ENCODE measurements around the gene MR1.

MR1 gene

DNA sequence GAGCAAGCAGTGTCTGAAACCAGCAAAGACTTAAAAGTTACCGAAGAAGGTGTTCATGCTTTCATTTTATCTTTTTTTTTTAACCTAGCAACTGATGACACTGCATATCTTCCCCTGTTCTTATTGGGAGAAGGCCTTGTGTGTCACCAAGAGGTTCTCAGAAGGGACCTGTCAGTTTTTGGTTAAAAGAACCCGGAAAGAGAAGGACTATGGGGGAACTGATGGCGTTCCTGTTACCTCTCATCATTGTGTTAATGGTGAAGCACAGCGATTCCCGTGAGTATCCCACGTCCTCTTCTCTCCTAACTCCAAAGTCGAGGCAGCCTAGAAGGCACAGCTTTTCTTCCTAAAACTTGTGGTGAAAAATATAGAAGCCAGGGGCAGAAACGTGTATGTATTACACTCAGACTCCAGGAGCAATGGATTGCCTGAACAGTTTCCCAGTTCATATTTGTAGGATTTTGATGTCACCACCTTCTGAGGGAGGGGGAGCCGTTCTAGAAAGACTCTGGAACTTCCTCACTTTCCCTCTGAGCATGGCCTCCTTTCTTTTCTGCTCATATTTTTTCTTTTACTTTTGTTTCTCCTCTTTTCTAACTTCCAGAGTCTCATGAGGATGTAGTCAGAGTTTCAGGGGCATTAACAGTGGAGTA, at the start of gene MR1:
Gene MR1, plus strand, starts transcription at position 185 of the 653 bp plus-strand sequence. Its CDS starts 25 bp downstream, at position 210.
- in situ Hi-C loops (cut with HindIII; ENCODE audit: low sequenced_read_pairs): no loop called here

DNA sequence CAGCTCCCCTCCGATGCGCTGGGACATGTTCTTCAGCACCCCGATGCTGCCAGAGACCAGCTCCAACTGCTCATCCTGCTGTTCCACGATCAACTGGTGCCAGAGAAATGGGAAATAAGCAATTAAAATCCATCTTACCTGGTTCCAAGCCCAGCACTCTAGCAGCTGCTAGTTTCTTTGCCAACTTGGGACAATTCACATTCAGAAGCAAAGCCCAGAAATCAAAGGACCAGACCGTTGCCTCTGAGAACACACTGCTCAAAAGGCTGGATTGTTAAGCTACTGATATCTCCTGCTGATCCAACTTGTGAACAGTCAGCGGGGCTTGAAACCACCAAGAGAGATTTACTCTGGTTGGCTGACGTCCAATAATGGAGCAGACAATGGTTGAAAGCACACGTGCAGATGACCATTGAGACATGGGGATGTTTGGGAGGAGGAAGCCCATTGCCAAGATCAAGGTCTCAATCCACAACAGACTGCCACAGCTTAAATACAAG, 45.5 kb upstream of the MR1 start:
- in situ Hi-C loops (cut with HindIII; ENCODE audit: low sequenced_read_pairs): no loop called here

DNA sequence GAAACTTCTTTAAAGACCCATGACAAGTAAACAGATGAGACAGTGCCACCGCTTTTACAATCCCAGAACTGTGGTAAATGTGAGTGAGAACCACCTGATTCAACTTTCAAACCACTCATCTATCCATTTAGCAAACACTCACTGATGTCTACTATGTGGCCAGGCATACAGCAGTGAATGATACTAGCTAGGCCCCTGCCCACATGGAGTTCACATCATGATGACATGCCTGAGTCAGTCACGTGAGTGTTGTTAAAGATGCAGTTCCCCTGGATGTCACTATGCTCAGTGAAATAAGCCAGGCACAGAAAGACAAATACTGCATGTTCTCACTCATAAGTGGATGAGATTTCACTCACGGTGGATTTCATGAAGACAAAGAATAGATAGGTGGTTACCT, 39.5 kb upstream of the MR1 start:
- in situ Hi-C loops (cut with HindIII; ENCODE audit: low sequenced_read_pairs): no loop called here

DNA sequence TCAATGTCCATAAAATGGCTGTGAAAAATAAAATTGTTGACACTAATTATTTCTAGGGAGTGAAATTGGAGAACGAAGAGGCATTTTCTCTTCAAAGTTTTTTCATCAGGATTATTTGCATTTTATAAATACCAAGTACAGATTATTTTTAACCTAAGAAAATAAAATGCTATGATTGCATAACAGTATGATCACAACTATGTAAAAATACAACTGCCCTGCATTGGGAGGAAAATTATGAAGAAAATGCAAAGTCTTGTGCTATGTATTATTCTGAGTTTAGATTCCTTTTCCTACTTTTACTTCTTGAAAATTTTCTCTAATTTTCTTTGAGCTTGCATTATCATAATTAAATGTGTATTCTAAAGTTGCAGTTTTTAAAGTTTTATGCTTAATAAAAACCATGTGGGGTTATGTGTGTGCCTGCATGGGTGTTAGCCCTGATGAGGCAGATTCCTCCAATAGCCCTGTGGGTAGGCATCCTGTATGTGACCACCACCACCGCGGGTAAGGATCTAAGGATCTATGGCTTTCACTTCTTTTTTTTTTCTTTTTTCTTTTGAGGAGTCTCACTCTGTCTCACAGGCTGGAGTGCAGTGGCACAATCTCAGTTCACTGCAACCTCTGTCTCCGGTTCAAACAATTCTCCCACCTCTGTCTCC, 35.8 kb upstream of the MR1 start:
- in situ Hi-C loops (cut with HindIII; ENCODE audit: low sequenced_read_pairs): no loop called here

DNA sequence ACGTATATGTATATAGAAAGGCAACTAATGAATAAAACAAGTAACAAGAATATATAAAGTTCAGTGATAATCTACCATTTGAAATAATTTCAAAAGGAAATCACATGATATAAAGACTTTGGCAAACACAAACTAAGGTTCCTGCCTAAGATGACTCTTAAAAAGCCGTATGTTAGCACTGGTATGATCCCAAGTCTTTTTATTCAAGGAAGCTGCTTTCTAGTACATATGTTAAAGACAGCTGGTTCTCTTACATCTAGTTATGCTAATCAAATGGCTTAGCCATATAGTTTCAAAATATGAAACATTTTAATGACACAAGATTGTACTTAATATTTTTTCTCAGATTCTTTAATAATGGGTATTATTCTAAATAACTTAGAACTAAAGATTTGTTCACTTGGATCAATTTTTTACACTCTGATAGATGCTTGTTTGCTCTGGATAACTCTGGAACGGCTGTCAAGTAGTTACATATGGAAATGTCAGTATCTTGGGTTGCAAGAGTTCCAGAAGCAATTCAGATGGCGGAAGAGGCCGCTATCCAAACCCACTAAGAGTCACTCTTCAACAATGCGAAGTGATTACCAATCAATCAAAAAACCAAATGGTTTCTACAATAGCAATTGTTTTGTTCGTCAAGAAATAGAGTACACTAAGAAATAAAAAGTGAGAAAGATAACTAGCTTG, 32.5 kb upstream of the MR1 start:
- in situ Hi-C loops (cut with HindIII; ENCODE audit: low sequenced_read_pairs): loop anchor here (5.0 kb wide), 1 partner anchor 36 kb away; no protein-coding TSS in a partner anchor

DNA sequence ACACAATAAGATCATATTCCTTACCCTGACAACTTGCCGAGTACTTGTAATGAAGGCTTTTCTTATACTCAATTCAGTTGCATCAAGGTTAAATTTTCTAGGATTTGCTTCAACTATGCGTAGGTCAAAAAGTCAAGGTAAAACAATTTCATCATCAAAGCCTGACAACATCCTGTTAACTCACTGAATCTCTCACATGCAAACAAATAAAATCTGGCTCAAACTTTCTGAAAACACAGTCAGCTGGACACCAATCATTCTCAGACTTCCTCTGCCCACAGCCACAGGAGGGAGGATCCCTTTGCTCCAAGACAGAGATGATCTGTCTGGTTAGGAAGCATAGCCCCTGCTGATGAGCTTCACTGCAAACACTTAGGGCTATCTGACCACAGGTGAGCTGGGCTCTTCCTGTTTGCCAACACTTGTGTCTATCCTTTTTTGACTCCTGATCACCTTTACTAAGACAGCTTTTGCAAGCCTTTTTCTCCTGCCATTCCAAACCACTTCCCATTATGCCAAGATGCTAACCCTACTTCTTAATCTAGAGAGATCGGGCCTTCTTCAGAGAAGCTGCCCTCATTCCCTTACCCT, 31.1 kb upstream of the MR1 start:
- in situ Hi-C loops (cut with HindIII; ENCODE audit: low sequenced_read_pairs): loop anchor here (5.0 kb wide), 1 partner anchor 35 kb away; no protein-coding TSS in a partner anchor

DNA sequence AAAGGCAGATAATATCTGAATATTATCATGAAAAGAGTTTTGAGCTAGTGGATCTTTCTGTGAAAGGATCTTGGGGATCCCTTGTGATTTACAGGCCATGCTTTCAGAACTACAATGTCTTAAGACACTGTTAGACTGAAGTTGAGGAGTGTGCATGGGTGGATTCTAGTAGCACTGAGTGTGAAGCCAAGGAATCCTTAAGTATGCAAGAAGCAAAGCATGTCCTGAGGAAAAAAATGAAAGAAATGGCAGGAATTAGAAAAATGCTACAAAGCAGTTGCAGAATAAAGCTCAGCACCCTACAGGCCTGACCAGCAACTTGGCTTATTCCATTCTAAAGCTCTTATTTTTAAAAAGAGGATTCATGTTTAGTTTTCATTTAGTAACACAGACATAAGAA, 23.0 kb upstream of the MR1 start:
- in situ Hi-C loops (cut with HindIII; ENCODE audit: low sequenced_read_pairs): no loop called here

DNA sequence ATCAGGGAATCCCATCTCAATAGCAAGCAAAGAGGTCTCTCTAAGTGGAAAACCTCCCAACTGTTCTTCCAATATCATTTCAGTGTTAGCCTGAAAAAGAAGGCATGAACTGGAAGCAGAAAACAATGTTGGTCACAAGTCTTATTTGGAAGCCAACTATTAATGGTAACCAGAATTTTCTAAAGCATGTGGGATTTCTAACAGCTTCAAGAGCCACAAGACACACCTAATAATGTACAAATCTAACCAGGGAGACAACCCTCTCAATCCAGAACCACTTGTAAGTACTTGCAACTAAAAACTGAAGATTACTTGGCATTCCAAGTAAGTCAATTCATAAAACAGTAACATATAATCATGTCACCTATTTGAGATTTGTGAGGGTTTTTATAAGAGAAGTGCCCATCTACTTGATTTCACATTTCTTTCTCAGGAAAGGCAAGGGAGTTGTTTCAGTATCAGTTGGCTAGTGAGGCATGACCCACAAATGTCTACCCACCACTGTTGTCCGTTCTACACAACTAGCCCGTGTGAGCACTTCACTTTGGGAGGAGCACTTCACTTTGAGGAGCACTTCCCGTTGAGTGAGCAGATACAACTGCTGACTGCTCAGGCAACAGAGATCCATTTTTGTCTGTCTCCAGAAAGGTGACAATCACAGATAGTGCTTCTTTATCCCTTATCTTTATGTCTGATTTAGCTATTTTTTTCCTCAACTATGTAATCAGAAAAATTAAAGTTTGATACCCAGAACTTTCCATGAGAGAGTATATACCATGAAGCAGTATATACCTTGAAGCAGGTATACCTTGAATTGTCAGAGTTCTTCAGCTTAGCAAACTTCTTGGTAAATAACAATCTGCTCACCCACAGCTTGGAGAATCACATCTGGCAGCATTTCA, 22.2 kb upstream of the MR1 start:
- in situ Hi-C loops (cut with HindIII; ENCODE audit: low sequenced_read_pairs): no loop called here

DNA sequence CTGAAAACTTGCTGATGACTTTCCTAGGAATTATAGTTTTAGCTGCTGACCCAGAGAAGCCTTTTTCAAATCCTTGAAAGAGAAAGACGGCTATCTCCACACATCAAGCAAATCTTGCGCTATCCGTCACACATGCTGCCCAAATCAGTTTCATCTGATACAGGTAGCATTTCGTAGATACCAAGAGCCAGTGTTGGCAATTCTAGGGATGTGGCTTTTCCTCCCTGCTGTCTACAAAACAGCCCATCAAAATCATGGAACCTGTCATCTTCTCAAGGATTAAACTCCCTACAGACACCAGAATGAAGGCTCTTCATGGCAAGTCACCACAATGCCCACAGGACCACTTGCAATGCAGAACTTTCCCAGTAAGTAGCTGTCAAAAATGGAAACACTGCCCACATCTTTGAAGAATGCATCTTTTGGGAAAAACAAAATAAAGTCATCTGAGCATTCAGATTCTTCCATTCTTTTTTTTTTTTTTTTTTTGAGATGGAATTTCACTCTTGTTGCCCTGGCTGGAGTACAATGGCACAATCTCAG, 21.5 kb upstream of the MR1 start:
- in situ Hi-C loops (cut with HindIII; ENCODE audit: low sequenced_read_pairs): no loop called here

DNA sequence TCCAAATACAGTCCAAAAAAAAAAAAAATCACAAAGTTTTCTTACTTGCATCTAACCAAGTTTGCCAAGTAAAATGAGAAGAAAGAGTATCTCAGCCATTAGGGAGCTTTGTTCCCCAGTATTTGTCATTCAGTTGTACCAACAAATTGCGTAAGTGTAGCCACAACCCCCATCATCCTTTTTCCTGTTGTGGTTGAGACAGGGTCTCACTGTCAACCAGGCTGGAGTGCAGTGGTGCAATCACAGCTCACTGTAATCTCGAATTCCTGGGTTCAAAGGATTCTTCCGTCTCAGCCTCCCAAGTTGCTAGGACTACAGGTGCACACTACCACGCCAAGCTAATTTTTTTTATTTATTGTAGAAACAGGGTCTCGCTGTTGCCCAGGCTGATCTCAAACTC, 20.6 kb upstream of the MR1 start:
- in situ Hi-C loops (cut with HindIII; ENCODE audit: low sequenced_read_pairs): no loop called here

DNA sequence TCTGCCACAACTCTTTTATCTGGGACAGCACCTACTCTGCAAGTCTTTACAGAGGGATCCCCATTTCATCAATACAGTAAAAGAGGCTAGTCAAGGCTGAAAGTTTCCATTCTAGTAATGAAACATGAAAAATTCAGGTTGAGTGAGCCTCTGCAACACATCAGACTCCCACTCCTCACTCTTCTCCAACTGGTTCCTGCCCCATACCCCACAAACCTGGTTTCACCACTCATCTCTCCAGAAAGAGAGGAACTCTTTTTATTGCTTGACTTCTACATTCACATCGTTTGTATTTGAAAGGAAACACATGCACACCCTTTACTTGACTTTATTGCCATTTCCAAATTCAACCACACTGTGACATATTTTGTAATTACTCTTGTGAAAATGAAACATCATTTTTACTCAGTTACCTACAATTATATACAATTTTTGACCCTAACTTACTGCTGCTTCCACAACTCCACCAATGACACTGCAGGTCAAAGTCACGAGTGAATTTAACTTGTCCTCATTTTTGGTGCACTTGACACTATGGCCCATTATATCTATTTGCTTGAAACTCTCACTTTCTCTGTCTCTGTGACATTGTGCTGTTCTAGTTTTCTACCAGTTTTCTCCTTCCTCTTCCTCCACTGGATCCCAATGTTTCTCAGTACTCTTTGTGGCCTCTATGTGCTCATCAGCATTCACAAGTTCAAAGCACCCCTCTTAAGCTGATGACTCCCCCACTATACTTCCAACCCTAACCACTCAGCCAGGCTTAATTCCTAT, 19.1 kb upstream of the MR1 start:
- in situ Hi-C loops (cut with HindIII; ENCODE audit: low sequenced_read_pairs): no loop called here

DNA sequence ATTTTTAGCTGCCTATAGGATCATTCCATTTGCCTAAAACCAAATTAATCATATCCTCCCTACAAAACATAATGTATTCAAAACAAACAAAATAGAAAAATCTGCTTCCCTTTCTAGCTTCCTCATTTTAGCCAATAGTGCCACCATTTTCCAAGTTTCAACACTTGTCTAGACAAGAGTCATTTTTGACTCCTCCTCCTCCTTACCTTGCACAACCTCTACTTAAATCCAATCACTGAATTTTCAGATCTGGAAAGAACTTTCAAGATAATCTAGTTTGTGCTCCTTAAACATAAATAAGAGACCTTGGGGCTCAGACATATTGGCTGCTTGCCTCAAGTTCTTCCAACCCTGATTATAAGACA, 18.6 kb upstream of the MR1 start:
- in situ Hi-C loops (cut with HindIII; ENCODE audit: low sequenced_read_pairs): no loop called here

DNA sequence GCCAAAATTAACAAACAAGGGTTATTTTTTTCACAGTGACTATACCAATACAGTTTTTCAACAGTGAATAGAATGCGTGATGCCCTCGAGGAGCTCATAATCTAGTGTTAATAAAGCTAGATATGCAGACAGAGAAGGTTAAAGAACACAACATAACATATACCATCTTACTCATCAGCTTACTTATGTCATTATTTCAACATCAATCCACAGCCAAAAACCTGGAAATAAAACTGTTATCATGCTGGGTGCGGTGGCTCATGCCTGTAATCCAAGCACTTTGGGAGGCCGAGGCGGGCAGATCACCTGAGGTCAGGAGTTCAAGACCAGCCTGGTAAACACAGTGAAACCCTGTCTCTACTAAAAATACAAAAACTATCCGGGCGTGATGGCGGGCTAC, 17.2 kb upstream of the MR1 start:
- in situ Hi-C loops (cut with HindIII; ENCODE audit: low sequenced_read_pairs): no loop called here

DNA sequence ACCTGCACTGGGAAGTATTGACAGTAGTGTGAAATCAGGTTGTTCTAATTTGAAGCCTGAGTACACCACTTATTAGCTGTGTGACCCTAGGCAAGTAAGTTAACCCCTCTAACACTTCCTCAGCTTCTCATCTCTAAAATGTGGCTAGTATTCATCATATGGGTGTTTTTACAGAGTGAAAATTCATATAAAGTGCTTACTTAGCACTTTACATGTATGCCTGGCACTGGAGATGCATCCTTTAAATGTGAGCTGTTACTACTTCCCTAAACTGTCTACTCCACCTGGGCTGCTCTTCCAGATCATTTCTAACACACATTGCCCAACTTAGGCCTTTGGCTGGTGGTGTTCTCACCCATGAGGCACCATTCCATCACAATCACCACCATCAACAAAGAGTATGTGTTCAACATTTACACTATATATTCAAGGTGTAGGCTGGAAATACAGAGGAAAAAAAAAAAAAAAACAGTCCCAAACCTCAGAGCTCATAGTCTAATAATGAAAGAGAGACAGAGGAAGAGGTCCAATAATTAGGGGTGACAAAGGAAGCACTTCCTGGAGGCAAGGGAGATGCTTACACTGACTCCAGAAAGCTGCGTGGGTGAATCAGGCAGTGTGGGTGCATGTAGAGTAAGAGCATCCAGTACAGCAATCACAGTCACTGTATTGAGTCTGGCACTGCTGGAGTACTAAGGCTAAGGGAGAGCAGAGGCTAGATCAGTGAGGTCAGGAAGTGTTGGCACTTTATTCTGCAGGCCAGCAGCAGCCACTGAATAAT, 14.7 kb upstream of the MR1 start:
- in situ Hi-C loops (cut with HindIII; ENCODE audit: low sequenced_read_pairs): no loop called here

DNA sequence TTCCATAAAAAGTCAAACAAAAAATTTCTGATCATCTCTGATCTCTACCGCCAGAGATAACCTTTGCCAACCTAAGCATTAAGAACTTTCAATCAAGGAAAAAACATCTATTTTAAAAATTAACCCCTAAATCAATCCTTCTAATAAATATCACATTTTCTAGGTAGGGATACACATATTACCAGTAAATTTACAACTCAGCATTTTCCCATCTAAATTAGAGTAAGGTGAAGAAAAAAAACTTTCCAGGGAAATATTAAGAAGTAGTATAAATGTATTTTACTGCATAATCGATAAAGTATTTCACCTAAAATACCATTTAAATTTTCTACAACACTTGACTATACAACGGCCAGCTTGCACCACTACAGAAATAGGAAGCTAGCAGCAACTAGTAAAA, 12.6 kb upstream of the MR1 start:
- in situ Hi-C loops (cut with HindIII; ENCODE audit: low sequenced_read_pairs): no loop called here

DNA sequence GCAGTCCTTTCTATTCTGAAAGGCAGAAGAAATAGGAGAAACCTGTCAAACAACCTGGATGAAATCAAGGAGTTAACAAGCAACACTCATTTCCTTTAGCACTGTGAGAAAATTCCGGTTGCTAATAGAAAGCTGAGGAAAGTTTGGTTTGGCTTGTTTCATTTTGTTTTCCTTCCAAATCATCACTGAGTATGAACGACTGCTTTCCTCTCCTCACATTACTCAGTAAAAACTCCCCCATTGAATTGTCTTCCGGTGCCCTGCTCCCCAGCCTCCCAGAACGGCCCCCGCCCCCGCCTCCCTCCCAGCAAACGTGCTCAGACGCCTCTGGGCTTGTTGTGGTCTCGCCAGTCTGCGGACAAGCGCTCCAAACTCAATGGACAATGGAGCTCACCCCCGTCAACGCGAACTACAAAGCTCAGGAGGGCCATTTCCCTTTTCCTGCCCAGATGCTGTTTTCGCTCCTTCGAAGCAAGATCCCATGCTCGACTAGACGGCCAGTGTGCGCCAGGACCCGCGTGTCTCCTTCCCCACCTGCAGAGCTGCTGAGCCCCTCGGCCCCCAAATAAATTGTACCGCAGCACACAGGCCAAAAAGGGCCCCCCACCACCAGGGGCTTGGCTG, 11.9 kb upstream of the MR1 start:
- in situ Hi-C loops (cut with HindIII; ENCODE audit: low sequenced_read_pairs): no loop called here

DNA sequence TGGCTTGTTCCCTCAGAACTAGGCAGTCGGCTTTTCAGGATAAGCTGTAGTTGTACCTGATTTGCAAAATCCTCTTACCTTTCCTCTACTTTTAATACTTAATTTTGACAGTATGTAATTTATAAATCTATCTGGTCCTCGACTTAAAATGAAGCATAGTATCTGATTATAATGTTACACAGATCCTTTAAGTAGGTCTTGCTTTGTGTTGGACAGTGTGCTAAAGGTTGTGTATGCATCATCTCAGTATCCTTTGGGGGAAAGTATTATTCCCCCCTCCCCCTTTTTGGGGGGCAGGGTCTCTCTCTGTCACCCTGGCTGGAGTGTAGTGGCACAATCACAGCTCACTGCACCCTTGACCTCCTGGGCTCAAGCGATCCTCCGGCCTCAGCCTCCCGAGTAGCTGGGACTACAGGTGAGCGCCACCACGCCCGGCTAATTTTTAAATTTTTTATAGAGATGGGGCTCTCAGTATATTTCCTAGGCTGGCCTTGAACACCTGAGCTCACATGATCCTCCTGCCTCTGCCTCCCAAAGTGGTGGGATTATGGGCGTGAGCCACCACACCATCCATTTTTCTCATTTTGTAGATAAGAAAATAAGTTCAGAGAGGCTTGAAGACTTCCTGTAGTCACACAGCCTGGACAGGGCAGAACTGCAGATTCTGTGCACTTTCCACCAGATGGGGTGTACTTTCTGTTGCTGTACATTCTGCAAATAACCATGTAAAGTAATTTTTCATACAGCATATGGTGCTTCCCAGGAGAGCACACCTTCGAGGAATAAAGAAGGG, 10.3 kb upstream of the MR1 start:
- in situ Hi-C loops (cut with HindIII; ENCODE audit: low sequenced_read_pairs): no loop called here

DNA sequence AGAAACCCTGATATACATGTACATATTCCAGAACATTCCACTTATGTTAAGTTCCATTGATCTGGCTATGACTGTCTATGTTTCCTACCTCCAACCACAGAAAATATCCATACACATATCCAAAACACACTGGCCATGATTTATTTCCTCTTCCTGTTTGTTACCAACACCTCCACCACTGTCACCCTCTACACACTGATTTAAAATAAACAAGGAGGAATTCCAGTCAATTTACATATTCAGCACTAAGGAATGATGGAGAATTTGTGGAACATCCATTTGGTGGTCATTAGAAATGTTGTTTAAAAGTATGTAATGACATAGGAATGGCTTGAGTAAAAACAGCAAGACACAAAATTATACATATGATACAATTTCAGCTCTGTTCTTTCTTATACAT, 5.6 kb upstream of the MR1 start:
- in situ Hi-C loops (cut with HindIII; ENCODE audit: low sequenced_read_pairs): no loop called here

Data from endothelial cell of hepatic sinusoid (primary cell).